IPS DF 4.7 (cell line): ENCODE data around the gene HSPA1L.
"Not testable (repeated sequence)": the region's sequence is repeated elsewhere in the genome, so short reads cannot be mapped to it uniquely, and the experiment has no call there.

Experiments
- DNase-seq: peaks from one replicate; pipeline ENCODE4 v3.0.0-alpha.2; 2013; ENCODE audit warnings: low spot score; ENCODE audit errors: extremely low read depth

The HSPA1L gene

GRCh38 chr6:31817133-31817928 is 2.2 kb upstream of the HSPA1L start:
- not testable (repeated sequence) for DNase-seq

- DNase-seq: peak; percentile 93
Observed at GRCh38 chr6:31814677-31815024, 432 bp downstream of the HSPA1L start.

GRCh38 chr6:31813465-31813849 is 1.6 kb downstream of the HSPA1L start:
- DNase-seq: no peak

GRCh38 chr6:31811645-31812044 is 3.4 kb downstream of the HSPA1L start:
- DNase-seq: no peak

- DNase-seq: not testable (repeated sequence)
Observed at GRCh38 chr6:31808599-31808998, 6.5 kb downstream of the HSPA1L start.

GRCh38 chr6:31806470-31807272 is 8.4 kb downstream of the HSPA1L start, which contains the start of gene LSM2:
TSS of gene LSM2 (minus strand) at chr6:31806966. CDS start at chr6:31806757, 209 bp downstream.
- DNase-seq: no peak

GRCh38 chr6:31805939-31806469 is 9.1 kb downstream of the HSPA1L start:
- DNase-seq: no peak

GRCh38 chr6:31801031-31801927 is 13.8 kb downstream of the HSPA1L start:
- not testable (repeated sequence) for DNase-seq

GRCh38 chr6:31799781-31800180 is 15.3 kb downstream of the HSPA1L start:
- DNase-seq: no peak

- DNase-seq: no peak
Observed at GRCh38 chr6:31797588-31797987, 17.5 kb downstream of the HSPA1L start.

GRCh38 chr6:31796993-31797385 is 18.1 kb downstream of the HSPA1L start:
- no peak for DNase-seq

GRCh38 chr6:31795616-31796298 is 19.3 kb downstream of the HSPA1L start, which contains the start of gene VARS1:
TSS of gene VARS1 (minus strand) at chr6:31795752. CDS start at chr6:31795217, 535 bp downstream.
- DNase-seq: no peak

- no peak for DNase-seq
Observed at GRCh38 chr6:31794866-31795615, 20.0 kb downstream of the HSPA1L start.

- no peak for DNase-seq
Observed at GRCh38 chr6:31794294-31794865, 20.7 kb downstream of the HSPA1L start.

GRCh38 chr6:31793927-31794245 is 21.2 kb downstream of the HSPA1L start:
- not testable (repeated sequence) for DNase-seq

GRCh38 chr6:31792761-31793171 is 22.3 kb downstream of the HSPA1L start:
- DNase-seq: no peak

GRCh38 chr6:31792090-31792374 is 23.1 kb downstream of the HSPA1L start:
- DNase-seq: no peak

GRCh38 chr6:31791324-31792089 is 23.6 kb downstream of the HSPA1L start:
- DNase-seq: no peak

- DNase-seq: no peak
Observed at GRCh38 chr6:31785475-31785874, 29.6 kb downstream of the HSPA1L start.
